Measurements from ENCODE around the gene ITPK1.

DNA sequence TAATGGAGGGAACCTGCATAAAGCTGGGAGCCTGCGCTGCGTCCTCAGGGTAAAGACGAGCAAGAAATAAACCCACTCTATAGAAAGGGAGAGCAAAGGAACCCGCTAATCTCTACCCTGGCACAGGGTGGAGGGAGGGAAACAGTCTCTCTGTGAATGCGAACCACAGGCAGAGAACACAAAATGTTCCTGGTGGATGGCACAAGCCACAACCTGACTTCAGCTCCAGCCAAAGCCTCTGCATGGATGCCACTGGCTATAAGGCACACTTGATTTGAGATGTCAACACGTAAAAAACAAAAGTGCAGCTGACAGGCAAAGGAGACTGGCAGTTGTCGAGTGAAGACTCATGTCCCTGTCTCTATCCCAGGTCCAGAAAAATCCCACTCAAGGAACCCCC is 160.3 kb downstream of the ITPK1 start:
- no peak for TF ChIP-seq POLR2A (IDR thresholded peaks at IDR 0.05)
- TF ChIP-seq, protein P1, sequence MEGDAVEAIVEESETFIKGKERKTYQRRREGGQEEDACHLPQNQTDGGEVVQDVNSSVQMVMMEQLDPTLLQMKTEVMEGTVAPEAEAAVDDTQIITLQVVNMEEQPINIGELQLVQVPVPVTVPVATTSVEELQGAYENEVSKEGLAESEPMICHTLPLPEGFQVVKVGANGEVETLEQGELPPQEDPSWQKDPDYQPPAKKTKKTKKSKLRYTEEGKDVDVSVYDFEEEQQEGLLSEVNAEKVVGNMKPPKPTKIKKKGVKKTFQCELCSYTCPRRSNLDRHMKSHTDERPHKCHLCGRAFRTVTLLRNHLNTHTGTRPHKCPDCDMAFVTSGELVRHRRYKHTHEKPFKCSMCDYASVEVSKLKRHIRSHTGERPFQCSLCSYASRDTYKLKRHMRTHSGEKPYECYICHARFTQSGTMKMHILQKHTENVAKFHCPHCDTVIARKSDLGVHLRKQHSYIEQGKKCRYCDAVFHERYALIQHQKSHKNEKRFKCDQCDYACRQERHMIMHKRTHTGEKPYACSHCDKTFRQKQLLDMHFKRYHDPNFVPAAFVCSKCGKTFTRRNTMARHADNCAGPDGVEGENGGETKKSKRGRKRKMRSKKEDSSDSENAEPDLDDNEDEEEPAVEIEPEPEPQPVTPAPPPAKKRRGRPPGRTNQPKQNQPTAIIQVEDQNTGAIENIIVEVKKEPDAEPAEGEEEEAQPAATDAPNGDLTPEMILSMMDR (IDR thresholded peaks at IDR 0.05), result no peak
